ENCODE measurements around the gene KRT79.

The KRT79 gene

DNA sequence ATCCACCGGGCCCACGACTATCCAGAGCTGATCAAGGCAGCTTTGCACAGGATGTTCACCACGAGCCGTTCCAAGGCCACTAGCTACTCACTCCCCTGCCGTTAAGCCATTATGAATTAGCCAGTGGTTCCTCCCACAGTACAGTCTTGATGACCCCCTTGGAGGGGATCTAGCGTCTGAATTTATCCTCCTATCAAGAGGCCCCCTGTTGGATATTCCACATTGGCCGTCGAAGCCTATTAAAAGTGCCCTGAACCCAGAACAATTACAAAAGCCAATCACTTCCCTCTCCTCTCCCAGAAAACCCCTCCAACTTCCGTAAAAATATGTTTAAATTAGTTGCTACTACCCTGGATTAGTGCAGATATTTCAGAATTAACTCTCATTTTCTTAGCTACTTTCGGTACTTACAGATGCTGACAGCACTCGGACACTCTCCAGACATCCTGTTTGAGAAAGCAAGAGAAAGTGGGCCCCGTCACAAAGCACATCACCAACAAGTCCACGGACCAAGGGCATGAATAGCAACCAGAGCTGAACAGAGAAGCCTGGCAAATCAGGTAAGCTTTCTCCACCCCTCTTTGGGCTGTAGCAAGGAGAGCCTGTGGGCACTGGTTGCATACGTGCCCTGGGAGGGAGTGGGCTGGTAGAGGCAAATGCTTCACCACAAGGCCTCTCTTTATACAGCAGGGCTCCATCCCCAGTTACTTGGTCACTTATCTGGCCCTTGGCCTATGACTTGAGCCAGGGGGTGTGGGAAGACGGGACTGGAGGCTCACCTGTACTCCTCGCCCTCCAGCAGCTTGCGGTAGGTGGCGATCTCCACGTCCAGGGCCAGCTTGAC, 43.5 kb downstream of the KRT79 start:
- Mint-ChIP-seq H3K27ac (no peak overlapping the region), H3K36me3 (no peaks in the 10 kb centered on the region), H3K27me3 (peaks cover 14% of the 10 kb centered on the region), H3K4me1 (ENCODE audit: low read depth) (peaks cover 32% of the 10 kb centered on the region), H3K4me3 (no peak overlapping the region), H3K9me3 (ENCODE audit: low read depth) (no peaks in the 10 kb centered on the region)

DNA sequence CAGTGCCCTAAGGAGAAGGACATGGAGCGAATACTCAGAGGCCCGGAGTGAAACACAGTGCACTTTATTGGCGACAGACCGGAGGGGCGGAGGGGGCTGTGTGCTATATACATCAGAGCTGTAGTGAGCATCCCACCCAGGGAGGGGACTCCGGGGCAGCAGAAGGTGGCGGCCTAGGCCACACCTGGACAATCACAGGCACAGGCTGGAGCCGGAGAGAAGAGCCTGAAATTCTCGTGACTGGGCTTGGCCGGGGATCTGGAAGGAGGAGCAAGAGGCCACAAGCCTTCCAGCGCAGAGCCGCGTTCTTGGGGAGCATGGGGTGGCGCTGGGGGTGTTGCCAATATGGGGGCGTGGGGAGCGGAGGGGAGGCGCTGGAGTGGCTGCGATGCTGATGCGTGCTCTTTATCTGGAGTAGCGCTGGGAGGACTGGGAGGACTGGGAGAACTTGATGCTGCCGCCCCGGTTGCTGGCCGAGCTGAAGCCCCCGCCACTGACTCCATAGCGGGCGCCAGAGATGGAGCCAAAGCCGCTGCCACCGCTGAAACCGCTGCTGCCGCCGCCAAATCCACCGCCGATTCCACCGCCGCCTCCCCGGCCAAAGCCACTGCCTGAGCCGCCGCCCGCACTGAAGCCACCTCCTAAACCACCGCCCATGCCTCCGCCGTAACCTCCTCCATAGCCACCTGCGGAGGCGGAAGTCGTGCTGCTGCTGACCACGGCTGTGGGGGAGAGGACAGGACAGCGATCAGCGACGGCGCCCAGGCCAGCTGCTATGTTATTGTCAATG, 44.3 kb downstream of the KRT79 start:
- Mint-ChIP-seq H3K27ac (no peak overlapping the region), H3K27me3 (peaks cover 14% of the 10 kb centered on the region), H3K9me3 (ENCODE audit: low read depth) (no peaks in the 10 kb centered on the region), H3K4me1 (ENCODE audit: low read depth) (peaks cover 32% of the 10 kb centered on the region), H3K36me3 (no peaks in the 10 kb centered on the region), H3K4me3 (no peak overlapping the region)

DNA sequence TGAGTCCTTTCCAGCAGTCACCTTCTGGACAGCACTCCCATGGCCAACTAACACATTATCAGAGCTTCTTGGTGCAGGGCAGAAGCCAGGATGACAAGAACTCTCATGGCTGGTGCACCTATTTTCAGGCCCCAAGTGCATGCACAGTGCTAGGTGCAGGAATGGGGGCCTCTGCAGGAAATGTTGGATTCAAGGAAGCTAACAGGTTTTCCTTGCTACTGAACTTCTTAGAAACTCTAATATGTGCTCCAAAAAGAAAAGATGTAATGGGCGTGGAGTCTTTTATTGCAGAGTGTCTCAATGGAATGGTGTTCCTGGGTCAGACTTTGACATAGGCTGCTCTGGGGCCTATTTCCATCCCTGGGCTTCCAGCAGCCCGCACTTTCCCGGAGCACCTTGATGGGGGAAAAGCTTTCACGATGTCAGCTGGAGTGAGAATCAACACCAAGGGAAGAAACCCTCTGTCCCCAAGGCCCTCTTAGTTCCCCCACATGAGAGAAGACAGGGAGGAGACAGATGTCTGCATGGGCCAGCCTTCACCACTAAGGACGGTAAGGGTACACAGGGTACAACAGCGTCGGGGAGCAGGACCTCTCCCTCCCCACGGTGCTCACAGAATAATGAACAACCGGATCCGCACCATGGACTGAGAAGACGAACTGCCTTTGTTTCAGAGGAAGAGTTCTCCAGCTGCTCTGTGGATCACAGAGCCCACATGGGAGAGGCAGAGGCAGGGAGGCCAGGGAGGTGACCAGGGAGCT, 45.1 kb downstream of the KRT79 start:
- Mint-ChIP-seq H3K4me1 (ENCODE audit: low read depth) (peaks cover 26% of the 10 kb centered on the region), H3K27me3 (peaks cover 14% of the 10 kb centered on the region)

DNA sequence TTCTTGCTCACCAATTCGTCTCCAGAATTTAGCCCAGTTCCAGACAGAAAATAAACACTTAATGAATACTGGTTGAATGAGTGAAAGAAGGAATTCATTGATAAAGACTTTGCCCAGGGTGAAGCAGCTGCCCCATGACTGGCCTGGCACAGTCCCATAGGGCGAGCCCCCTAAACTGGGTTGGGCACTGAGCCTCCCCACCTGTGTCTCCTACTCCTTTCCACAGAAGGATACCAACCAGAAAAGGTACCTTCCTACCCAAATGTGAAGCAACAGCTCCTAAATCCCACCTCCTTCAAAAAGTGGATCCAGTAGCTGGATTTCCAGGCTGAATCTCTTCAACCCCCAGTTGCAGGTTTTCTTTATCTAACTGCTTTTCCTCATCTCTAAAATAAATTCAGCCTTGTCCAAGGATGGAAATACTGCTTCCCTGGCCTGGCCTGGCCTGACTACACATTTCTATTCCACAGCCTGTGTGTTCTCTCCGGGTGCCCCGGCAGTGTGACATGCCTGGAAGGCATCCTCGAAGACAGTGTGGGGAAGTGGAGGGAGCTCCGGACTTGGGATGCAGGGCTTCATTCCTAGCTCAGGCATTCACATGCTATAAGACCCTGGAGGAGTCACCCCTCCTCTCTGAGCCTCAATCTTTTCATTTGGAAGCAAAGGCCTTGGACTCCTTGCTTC, 45.8 kb downstream of the KRT79 start:
- H3K4me3 Mint-ChIP-seq: no peak overlapping the region
- no peaks in the 10 kb centered on the region for H3K36me3 Mint-ChIP-seq
- no peaks in the 10 kb centered on the region for H3K9me3 Mint-ChIP-seq (ENCODE audit: low read depth)
- H3K4me1 Mint-ChIP-seq (ENCODE audit: low read depth): peaks cover 24% of the 10 kb centered on the region
- H3K27me3 Mint-ChIP-seq: peaks cover 14% of the 10 kb centered on the region
- H3K27ac Mint-ChIP-seq: no peak overlapping the region

More for the DNA sequence above, 45.1 kb downstream of the KRT79 start:
- H3K9me3 Mint-ChIP-seq (ENCODE audit: low read depth): no peaks in the 10 kb centered on the region
- no peak overlapping the region for H3K27ac Mint-ChIP-seq
- peak overlapping the region; percentile 17 for H3K4me3 Mint-ChIP-seq
- no peaks in the 10 kb centered on the region for H3K36me3 Mint-ChIP-seq

DNA sequence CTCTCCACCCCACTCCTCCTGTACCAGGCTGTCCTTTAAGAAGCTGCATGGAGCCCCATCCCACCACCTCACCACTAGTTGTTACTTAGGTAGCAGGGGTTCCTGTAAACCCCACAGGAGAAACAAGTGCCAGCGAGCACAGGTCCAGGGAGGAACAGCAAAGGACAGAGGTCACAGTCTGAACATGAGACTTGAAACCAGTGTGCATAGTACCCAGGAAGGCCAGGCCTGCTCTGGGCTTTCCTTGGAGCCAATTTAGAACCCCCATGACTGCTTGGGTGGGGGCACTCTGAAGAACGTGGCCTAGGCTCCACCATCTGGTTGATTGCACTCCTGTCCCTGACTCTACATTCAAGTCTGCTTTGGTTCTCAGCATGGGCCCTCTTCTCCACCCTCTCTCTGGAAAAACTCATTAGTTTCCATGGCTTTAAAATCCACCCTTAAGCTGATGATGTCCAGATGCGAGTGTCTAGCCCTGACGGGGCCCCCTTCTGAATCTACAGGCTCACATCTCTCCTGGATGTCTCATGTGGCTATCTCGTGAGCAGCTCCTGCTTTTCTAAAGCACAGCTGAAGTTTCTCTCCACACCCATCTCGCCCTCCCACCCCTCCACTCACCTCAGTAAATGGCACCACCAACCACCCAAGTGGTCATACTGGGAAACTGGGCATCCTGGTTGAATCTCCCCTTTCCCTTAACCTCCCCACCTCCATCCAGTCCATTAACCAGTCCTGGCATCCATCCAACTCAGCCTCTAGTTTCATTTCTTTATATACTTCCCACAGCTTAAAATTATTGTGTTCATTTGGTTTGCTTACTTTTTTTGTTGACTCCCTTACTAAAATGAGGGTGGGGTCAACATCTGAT, 46.6 kb downstream of the KRT79 start:
- no peak overlapping the region for H3K4me3 Mint-ChIP-seq
- H3K4me1 Mint-ChIP-seq (ENCODE audit: low read depth): peaks cover 21% of the 10 kb centered on the region
- H3K27ac Mint-ChIP-seq: no peak overlapping the region
- no peaks in the 10 kb centered on the region for H3K9me3 Mint-ChIP-seq (ENCODE audit: low read depth)
- H3K27me3 Mint-ChIP-seq: peaks cover 14% of the 10 kb centered on the region
- no peaks in the 10 kb centered on the region for H3K36me3 Mint-ChIP-seq

DNA sequence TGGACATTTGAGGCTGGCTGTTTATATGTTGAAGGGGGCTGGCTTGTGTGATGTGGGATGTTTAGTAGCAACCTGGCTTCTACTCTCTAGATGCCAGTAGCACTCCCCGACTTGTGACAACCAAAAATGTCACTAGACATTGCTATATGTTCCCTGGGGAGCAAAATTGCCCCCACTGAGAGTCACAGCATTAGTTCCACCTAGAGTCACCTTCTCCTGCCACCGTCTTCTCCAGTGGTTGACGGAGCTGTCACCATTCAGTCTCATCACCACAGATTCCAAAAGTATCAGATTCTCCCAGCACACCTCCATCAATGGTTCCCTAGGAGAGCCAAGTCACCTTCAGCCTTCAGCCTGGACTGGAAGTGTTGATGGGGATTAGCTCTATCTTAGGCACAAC, 49.2 kb downstream of the KRT79 start:
- peaks cover 12% of the 10 kb centered on the region for H3K27me3 Mint-ChIP-seq
- H3K9me3 Mint-ChIP-seq (ENCODE audit: low read depth): no peaks in the 10 kb centered on the region
- H3K4me1 Mint-ChIP-seq (ENCODE audit: low read depth): peaks cover 11% of the 10 kb centered on the region
- no peak overlapping the region for H3K27ac Mint-ChIP-seq
- H3K4me3 Mint-ChIP-seq: no peak overlapping the region
- H3K36me3 Mint-ChIP-seq: no peaks in the 10 kb centered on the region

DNA sequence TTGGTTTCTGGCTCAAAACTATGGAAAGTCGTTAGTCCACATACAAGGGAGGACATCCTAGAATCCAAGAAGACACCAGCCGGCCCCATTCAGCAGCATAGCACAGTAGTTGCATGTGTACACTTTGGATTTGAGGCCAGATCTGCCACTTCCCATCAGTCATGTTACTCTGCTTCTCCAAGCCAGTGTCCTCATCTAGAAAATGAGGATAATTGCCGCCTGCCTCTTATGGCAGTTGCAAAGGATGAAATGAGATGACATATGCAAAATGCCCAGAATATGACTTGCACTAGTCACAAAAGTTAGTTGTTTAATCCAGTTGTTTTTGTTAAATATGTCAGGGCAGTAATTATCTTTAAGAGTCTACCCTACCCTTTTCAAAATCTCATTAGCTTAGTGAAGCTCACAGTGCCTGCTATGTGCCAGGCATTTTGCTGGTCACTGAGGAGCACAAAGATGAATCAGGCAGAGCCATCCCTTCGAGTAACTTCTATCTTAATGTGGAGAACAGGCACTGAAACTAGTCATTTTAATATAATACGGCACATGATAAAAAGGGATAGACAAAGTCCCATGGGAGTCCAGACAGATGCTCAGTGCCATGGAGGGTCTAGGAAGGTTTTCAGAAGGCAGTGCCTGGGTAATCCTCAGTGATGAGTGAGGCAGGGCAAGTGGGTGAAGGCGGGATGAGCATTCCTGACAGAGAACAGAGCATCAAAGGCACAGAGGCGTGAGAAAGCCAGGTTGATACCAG, 50.4 kb downstream of the KRT79 start:
- no peak overlapping the region for H3K4me3 Mint-ChIP-seq
- no peak overlapping the region for H3K27ac Mint-ChIP-seq

DNA sequence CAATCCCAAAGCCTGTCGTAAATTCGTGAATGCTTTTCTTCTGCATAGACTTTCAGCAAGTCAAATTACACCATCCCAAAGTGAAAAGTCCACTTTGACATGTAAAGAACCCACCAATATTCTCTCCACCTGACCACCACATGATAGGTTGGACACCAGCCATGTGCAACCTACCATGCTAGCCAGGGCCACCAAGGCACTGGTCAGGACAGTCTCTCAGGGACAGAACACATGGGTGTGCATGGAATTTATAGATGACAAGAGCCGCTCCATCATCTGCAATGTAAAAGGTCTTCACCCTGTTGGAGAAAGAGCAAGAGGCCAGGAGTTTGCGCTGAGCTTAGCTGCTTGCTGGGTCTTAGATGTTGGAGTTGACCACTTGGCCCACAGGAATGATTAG, 51.6 kb downstream of the KRT79 start:
- Mint-ChIP-seq H3K4me1 (ENCODE audit: low read depth) (no peaks in the 10 kb centered on the region), H3K9me3 (ENCODE audit: low read depth) (no peaks in the 10 kb centered on the region), H3K27ac (no peak overlapping the region), H3K27me3 (no peaks in the 10 kb centered on the region), H3K4me3 (no peak overlapping the region), H3K36me3 (no peaks in the 10 kb centered on the region)

More for the DNA sequence above, 50.4 kb downstream of the KRT79 start:
- Mint-ChIP-seq H3K36me3 (no peaks in the 10 kb centered on the region), H3K4me1 (ENCODE audit: low read depth) (no peaks in the 10 kb centered on the region), H3K9me3 (ENCODE audit: low read depth) (no peaks in the 10 kb centered on the region), H3K27me3 (peaks cover 3% of the 10 kb centered on the region)

DNA sequence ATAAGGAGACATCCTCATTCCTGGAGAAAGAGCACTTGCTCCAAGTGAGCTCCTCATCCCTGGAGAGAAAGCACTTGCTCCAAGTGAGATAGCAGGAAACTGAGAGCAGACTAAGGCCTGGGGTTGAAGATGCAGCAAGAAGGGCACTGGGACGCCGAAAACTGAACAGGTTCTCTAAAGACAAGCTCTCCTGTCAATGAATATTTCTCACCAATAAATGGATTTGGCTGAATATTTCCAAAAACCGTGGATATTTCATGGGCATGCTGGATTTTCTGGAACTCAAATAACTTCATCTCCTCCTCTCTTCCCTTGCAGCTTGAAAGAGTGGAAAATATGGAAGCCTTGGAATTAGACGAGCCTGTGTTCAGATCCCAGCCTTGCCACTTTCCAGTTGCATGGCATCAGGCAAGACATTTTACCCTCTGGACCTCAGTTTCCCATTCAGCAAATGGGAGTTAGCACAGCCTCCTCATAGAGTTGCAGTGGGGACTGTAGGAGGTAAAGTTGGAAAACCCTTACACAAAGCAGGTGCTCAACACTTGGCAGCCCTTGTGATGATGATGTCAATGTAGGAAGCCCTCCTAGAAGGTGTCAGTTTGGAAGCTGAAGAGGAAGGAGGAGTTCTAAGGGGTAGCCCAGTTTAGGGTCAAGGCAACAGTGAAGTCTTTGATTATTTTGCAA, 52.6 kb downstream of the KRT79 start:
- Mint-ChIP-seq H3K27me3 (no peaks in the 10 kb centered on the region), H3K36me3 (no peaks in the 10 kb centered on the region), H3K9me3 (ENCODE audit: low read depth) (no peaks in the 10 kb centered on the region), H3K4me3 (no peak overlapping the region), H3K4me1 (ENCODE audit: low read depth) (no peaks in the 10 kb centered on the region), H3K27ac (no peak overlapping the region)

DNA sequence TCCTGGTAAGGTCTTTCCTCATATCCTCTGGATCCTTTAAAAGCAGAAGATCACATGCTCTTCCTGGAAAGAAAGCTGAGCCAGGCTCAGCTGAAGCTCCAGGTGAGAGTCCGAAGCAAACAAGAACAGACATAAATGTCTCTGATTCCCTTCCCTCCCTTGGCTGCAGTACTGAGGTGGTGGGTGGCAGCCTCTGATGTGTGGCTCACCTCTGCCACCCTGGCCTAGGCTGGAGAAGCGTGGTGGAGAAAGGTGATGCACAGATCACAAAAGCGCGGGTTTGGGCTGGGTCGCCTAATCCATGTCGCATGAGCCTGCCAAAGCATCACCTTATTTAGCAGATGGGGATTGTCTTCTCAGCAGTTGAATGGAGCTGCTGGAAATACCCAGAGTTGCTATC, 54.2 kb downstream of the KRT79 start:
- H3K27ac Mint-ChIP-seq: no peak overlapping the region
- no peaks in the 10 kb centered on the region for H3K27me3 Mint-ChIP-seq
- H3K4me1 Mint-ChIP-seq (ENCODE audit: low read depth): no peaks in the 10 kb centered on the region
- H3K9me3 Mint-ChIP-seq (ENCODE audit: low read depth): no peaks in the 10 kb centered on the region
- no peaks in the 10 kb centered on the region for H3K36me3 Mint-ChIP-seq
- H3K4me3 Mint-ChIP-seq: no peak overlapping the region

DNA sequence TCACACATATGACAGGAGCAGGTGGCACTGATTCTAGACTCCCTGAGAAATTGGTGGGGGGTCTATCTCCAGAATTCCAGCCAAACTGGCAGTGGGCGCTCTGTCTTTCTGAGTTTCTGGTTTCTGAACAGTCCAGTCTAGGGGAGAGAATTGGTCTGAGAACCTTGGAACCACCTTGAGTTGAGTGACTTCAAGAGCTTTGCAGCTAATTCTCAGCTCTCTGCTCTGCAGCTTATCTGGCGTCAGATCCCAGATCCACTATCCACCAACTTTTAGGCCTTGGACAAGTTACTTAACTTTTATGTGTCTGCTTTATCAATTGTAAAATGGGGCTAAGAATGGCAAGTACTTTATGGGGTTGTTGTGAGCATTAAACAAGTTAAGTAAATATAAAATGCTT, 55.3 kb downstream of the KRT79 start:
- no peaks in the 10 kb centered on the region for H3K9me3 Mint-ChIP-seq (ENCODE audit: low read depth)

DNA sequence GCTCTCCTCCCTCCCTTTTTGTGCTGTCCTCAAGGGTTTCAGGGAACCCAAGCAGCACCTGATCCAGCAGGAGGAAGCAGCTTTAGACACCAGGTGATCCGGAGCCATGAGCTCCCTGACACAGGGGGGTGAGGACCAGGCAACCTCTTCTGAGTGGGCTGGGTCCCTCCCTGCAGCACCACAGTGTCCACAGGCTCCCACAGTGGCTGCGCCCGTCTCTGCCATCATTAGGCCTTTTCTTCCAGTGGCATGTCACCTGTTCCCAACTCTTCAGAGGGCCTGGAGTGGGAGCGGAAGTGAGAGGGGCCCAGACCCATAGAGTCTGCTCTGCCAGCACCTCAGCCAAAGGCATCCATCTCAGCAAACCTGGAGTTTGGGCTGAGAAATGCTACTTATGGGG, 56.5 kb downstream of the KRT79 start:
- H3K9me3 Mint-ChIP-seq (ENCODE audit: low read depth): no peaks in the 10 kb centered on the region
- no peak overlapping the region for H3K27ac Mint-ChIP-seq
- no peak overlapping the region for H3K4me3 Mint-ChIP-seq
- H3K4me1 Mint-ChIP-seq (ENCODE audit: low read depth): no peaks in the 10 kb centered on the region
- no peaks in the 10 kb centered on the region for H3K36me3 Mint-ChIP-seq
- no peaks in the 10 kb centered on the region for H3K27me3 Mint-ChIP-seq

More for the DNA sequence above, 55.3 kb downstream of the KRT79 start:
- Mint-ChIP-seq H3K36me3 (no peaks in the 10 kb centered on the region), H3K4me3 (no peak overlapping the region), H3K27me3 (no peaks in the 10 kb centered on the region), H3K27ac (no peak overlapping the region), H3K4me1 (ENCODE audit: low read depth) (no peaks in the 10 kb centered on the region)

DNA sequence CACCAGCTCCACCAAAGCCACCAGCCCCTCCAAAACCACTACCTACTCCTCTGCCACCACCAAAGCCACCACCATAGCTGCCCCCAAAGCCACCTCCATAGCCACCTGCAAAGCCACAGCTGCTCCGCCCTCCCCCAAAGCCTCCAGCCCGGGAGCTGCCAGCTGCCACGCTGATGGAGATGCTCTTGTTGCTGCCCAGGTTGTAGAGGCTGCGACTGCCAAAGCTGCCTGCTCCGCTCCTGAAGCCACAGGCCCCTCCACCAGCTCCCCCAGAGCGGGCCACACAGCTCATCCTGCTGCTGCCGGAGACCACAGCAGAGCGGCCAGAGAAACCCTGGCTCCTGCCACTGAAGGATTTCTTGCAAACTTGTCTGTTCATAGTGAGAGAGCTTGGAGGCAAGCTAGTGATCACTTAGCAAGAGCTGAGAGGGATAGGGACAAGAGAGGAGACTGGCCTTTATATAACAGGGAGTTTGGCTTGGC, 57.2 kb downstream of the KRT79 start, which contains the start of gene KRT76:
KRT76 (minus strand) TSS at position 433 of the 483 bp plus-strand sequence; CDS start at position 379, 54 bp downstream.
- Mint-ChIP-seq H3K4me1 (ENCODE audit: low read depth) (no peaks in the 10 kb centered on the region), H3K9me3 (ENCODE audit: low read depth) (no peaks in the 10 kb centered on the region), H3K27ac (no peak within 1 kb of the TSS), H3K4me3 (no peak within 1 kb of the TSS), H3K36me3 (no peaks in the 10 kb centered on the region), H3K27me3 (no peaks in the 10 kb centered on the region)
